OCI-LY1 (cell line): Measurements from ENCODE around the gene PDLIM5.

Source experiments
- H2AFZ ChIP-seq: fragments of 200-600 bp; sonication (generic), shearing (Covaris generic); 2 replicates; pipeline ENCODE4 v1.6.0; 2014; ENCODE audit warnings: antibody characterized with exemption, mild to moderate bottlenecking, low read length
- H3F3A ChIP-seq: fragments of 200-600 bp; sonication (generic), shearing (Covaris generic); 2 replicates; pipeline ENCODE4 v1.6.0; 2014; ENCODE audit warnings: mild to moderate bottlenecking, antibody characterized with exemption, low read length, moderate library complexity; ENCODE audit not compliant: insufficient read depth
- H3K27ac ChIP-seq: fragments of 200-600 bp; sonication (generic); 2 replicates; pipeline ENCODE4 v1.5.1; 2014; ENCODE audit warnings: low read length, mixed run types, mild to moderate bottlenecking, low read depth; ENCODE audit not compliant: poor library complexity, severe bottlenecking
- H3K27me3 ChIP-seq: fragments of 200-600 bp; sonication (generic); 2 replicates; pipeline ENCODE4 v1.6.0; 2014; ENCODE audit warnings: antibody characterized with exemption, mild to moderate bottlenecking, low read length, moderate library complexity; ENCODE audit not compliant: insufficient read depth
- H3K36me3 ChIP-seq: fragments of 200-600 bp; sonication (generic); 2 replicates; pipeline ENCODE4 v1.6.1; 2014; ENCODE audit warnings: mild to moderate bottlenecking, antibody characterized with exemption, low read length, moderate library complexity, mixed read lengths; ENCODE audit not compliant: insufficient read depth
- H3K4me1 ChIP-seq: fragments of 200-600 bp; sonication (generic); 2 replicates; pipeline ENCODE4 v1.5.1; 2014; ENCODE audit warnings: mild to moderate bottlenecking, low read length, moderate library complexity; ENCODE audit not compliant: insufficient read depth, severe bottlenecking
- H3K4me2 ChIP-seq: fragments of 200-600 bp; sonication (generic), shearing (Covaris generic); 2 replicates; pipeline ENCODE4 v1.6.1; 2014; ENCODE audit warnings: low read length
- H3K4me3 ChIP-seq: fragments of 200-600 bp; sonication (generic); 2 replicates; pipeline ENCODE4 v1.5.1; 2014; ENCODE audit warnings: low read length, low read depth, mild to moderate bottlenecking, mixed read lengths; ENCODE audit not compliant: poor library complexity, severe bottlenecking
- H3K79me2 ChIP-seq: fragments of 200-600 bp; shearing (Covaris generic); 2 replicates; pipeline ENCODE4 v1.6.1; 2016; ENCODE audit warnings: mixed run types, low read length, mixed read lengths; ENCODE audit not compliant: insufficient read depth
- H3K9ac ChIP-seq: fragments of 200-600 bp; sonication (generic), shearing (Covaris generic); 2 replicates; pipeline ENCODE4 v1.6.1; 2014; ENCODE audit warnings: mild to moderate bottlenecking, low read length, mixed read lengths
- H3K9me2 ChIP-seq: fragments of 200-600 bp; sonication (generic), shearing (Covaris generic); 2 replicates; pipeline ENCODE4 v1.6.1; 2014; ENCODE audit warnings: low read depth, mild to moderate bottlenecking, low read length, mixed read lengths
- H3K9me3 ChIP-seq: fragments of 200-600 bp; shearing (Covaris generic); 2 replicates; pipeline ENCODE4 v1.6.1; 2014; ENCODE audit warnings: low read length, mixed read lengths
- H4K20me1 ChIP-seq: fragments of 200-600 bp; sonication (generic), shearing (Covaris generic); 2 replicates; pipeline ENCODE4 v1.6.0; 2016; ENCODE audit warnings: mild to moderate bottlenecking, low read length; ENCODE audit not compliant: insufficient read depth
- EZH2 ChIP-seq: fragments of 200-600 bp; sonication (generic), shearing (Covaris generic); IDR thresholded peaks from 2 replicates; pipeline ENCODE4 v1.8.0; 2017; ENCODE audit warnings: borderline replicate concordance, mixed run types, mild to moderate bottlenecking, antibody characterized with exemption, low read length, moderate library complexity, mixed read lengths
- TF ChIP-seq, protein P1 (sequence below): fragments of 200-600 bp; sonication (generic), shearing (Covaris generic); IDR thresholded peaks from 2 replicates; pipeline ENCODE4 v1.5.1; 2017; ENCODE audit warnings: mild to moderate bottlenecking, antibody characterized with exemption, low read length, moderate library complexity, mixed read lengths

Gene PDLIM5

DNA sequence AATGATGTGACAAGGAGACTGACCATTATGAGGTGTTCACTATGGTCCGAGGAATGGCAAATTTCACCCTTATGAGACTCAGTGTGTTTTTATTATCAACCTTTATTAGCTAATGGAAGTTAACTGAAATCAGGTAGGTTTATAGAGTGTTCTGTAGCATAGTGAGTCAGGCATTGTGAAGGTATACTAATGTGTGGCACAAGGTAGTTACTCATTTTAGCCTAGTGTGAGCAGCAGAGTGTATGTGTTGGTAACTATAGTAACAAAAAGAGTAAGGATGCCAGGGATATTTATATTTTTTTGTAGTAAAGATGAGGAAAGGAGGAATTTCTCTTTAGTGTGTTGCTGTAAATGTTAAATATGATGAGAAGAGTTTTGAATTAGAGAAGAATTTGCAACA lies 12.0 kb downstream of the PDLIM5 start:
- H3K27ac ChIP-seq, result no peak overlapping the region
- H3K79me2 ChIP-seq, result no peaks in the 10 kb centered on the region
- no peak overlapping the region for H2AFZ ChIP-seq
- H3K4me1 ChIP-seq, result no peaks in the 10 kb centered on the region
- no peak overlapping the region for H3K9ac ChIP-seq
- no peaks in the 10 kb centered on the region for H3K27me3 ChIP-seq
- no peaks in the 10 kb centered on the region for H3F3A ChIP-seq
- H3K9me3 ChIP-seq, result no peaks in the 10 kb centered on the region
- no peaks in the 10 kb centered on the region for H4K20me1 ChIP-seq
- H3K36me3 ChIP-seq, result no peaks in the 10 kb centered on the region
- H3K4me3 ChIP-seq, result no peak overlapping the region
- H3K9me2 ChIP-seq, result no peaks in the 10 kb centered on the region
- TF ChIP-seq, protein P1, sequence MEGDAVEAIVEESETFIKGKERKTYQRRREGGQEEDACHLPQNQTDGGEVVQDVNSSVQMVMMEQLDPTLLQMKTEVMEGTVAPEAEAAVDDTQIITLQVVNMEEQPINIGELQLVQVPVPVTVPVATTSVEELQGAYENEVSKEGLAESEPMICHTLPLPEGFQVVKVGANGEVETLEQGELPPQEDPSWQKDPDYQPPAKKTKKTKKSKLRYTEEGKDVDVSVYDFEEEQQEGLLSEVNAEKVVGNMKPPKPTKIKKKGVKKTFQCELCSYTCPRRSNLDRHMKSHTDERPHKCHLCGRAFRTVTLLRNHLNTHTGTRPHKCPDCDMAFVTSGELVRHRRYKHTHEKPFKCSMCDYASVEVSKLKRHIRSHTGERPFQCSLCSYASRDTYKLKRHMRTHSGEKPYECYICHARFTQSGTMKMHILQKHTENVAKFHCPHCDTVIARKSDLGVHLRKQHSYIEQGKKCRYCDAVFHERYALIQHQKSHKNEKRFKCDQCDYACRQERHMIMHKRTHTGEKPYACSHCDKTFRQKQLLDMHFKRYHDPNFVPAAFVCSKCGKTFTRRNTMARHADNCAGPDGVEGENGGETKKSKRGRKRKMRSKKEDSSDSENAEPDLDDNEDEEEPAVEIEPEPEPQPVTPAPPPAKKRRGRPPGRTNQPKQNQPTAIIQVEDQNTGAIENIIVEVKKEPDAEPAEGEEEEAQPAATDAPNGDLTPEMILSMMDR, result no peak
- TF ChIP-seq EZH2, result no peak
- no peak overlapping the region for H3K4me2 ChIP-seq

DNA sequence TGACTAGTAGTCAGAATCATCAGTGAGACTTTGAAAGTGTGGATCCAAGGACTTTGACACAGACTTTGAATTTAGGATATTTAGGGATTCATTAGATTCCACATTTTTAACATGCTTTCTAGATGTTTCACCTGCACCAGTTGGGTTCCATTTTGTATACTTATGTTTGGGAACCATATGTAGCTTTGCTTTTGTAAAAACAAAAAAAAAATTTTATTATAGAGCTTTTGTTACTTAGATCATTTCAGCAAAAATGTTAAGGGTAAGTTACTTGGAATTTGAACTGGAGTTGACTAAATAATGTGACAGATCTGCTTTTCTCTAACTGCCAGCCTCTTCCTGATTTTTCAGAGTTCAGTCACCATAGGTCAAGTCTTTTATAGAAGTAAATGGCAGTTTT lies 14.6 kb downstream of the PDLIM5 start:
- Histone ChIP-seq H3K27me3 (no peaks in the 10 kb centered on the region), H3K4me2 (no peak overlapping the region), H3K27ac (no peak overlapping the region), H3K9ac (no peak overlapping the region), H4K20me1 (no peaks in the 10 kb centered on the region), H3K4me1 (no peaks in the 10 kb centered on the region), H2AFZ (no peak overlapping the region), H3K9me2 (no peaks in the 10 kb centered on the region), H3K36me3 (no peaks in the 10 kb centered on the region), H3K4me3 (no peak overlapping the region), H3K9me3 (no peaks in the 10 kb centered on the region), H3F3A (no peaks in the 10 kb centered on the region), H3K79me2 (no peaks in the 10 kb centered on the region)
- no peak for TF ChIP-seq EZH2
- TF ChIP-seq, protein P1, result no peak

DNA sequence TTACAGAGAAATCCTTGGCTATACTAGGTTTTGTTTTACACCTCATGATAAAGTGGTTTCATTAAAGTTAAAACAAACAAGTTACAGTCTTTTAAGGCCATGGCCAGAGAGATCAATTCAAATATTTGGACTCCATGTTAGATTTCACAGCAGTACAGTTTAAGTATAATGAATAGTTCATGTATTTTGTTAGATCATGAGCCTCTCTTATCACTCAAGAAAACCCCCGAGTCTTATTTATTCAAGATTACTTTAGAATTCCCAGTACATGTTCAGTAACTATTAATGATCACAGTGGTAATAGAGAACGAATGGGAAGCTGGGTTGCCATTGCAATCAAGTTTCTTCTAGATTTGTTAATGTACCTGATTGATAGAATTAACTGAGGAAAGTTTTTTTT lies 15.2 kb downstream of the PDLIM5 start:
- Histone ChIP-seq H4K20me1 (no peaks in the 10 kb centered on the region), H3F3A (no peaks in the 10 kb centered on the region), H3K27ac (no peak overlapping the region), H3K36me3 (no peaks in the 10 kb centered on the region), H3K4me3 (no peak overlapping the region), H3K4me2 (no peak overlapping the region), H3K9me2 (no peaks in the 10 kb centered on the region), H3K9me3 (no peaks in the 10 kb centered on the region), H3K27me3 (no peaks in the 10 kb centered on the region), H2AFZ (no peak overlapping the region), H3K79me2 (no peaks in the 10 kb centered on the region), H3K9ac (no peak overlapping the region), H3K4me1 (no peaks in the 10 kb centered on the region)
- TF ChIP-seq EZH2, result no peak
- TF ChIP-seq, protein P1, result no peak
